Pancreas (tissue), 10 donors: ENCODE measurements around the gene AKT1. TPM values are rescaled to one million over a fixed set of nuclear protein-coding genes. Genes with fewer than 3 reads are reported as not detected.

Experiments
- ATAC-seq, 4 donors: fragments of 200-7000 bp; cut with Tn5 transposase; one replicate each; pipeline versions ENCODE4 v1.8.0 to v1.9.1; 2020; ENCODE audit warnings: mild to moderate bottlenecking in 4 of 4, moderate library complexity in 4 of 4
- DNase-seq, 6 donors: peaks; one replicate each; pipeline ENCODE4 v3.0.0-alpha.2; 2020
- FAIRE-seq: peaks from 2 replicates; lab custom pipeline; 2012; peaks lifted over from hg19 to GRCh38; lab: Jason Lieb, UNC
- H3K27ac ChIP-seq, 4 donors: fragments of 200-600 bp; sonication (generic); 1 replicate in 3 of 4; 2 replicates in 1 of 4; pipeline versions ENCODE4 v1.5.0 to v1.8.0; 2020
- H3K27me3 ChIP-seq, 4 donors: fragments of 200-600 bp; one replicate each; pipeline ENCODE4 v1.8.0; 2021
- H3K36me3 ChIP-seq, 3 donors: fragments of 200-600 bp; sonication (generic) in 1 of 3; one replicate each; pipeline versions ENCODE4 v1.5.0 to v1.8.0; 2020 to 2021
- H3K4me1 ChIP-seq, 3 donors: fragments of 200-600 bp; one replicate each; pipeline ENCODE4 v1.8.0; 2021
- H3K4me3 ChIP-seq, 4 donors: fragments of 200-600 bp; sonication (generic) in 2 of 4; one replicate each; pipeline versions ENCODE4 v1.5.0 to v1.8.0; 2020 to 2021
- H3K9me3 ChIP-seq, 4 donors: fragments of 200-600 bp; one replicate each; pipeline ENCODE4 v1.8.0; 2021
- whole genome bisulfite sequencing, 2 donors: extraction: QIAGEN DNeasy Blood & Tissue Kit; methylation state at CpG; one replicate each; pipeline ENCODE4 v1.1.7; 2013; 5-methylcytosine and 5-hydroxymethylcytosine counted together
- intact Hi-C, 3 donors: fragments of 100-400 bp; cut with DNase I; formaldehyde crosslinking; loops; one replicate each; pipeline versions ENCODE4 v1.11.1 to v1.14.2; 2022
- polyA plus RNA-seq, 2 donors: library from polyadenylated mRNA; stranded (reverse); fragments of 200-250 nt; gene quantifications; one replicate each; pipeline ENCODE4 v1.2.3, GENCODE V29; 2013
- total RNA-seq, 6 donors: library from RNA; stranded (reverse); fragmentation: NEBNext Ultra II Directional in 4 of 6; extraction: Animal tissue kit (Norgen Biotek cat#: 25700) in 4 of 6; gene quantifications; one replicate each; pipeline versions ENCODE4 v1.2.1 to v1.2.4, GENCODE V29; 2021 to 2023
- TF ChIP-seq, protein P1 (sequence below), 4 donors: fragments of 200-600 bp; sonication (generic) in 3 of 4; IDR thresholded peaks; one replicate each; pipeline versions ENCODE4 v1.5.0 to v1.8.0; 2021; ENCODE audit warnings: antibody characterized with exemption in 4 of 4
- donor health status: healthy with polysubstance abuse.
- donor health status: DM: no; HTN: no; CAD: no; lungs with moderate emphysema.
- donor health status: DM: no; HTN: no; CAD: no.
- donor health status: control.
- donor health status: control.
- donor health status: Bipolar disorder and iron deficiency.
- donor health status: DM: yes; HTN: yes; CAD: no.
- donor health status: DM: no; HTN: no; CAD: no.
- donor health status: DM: no; HTN: no; CAD: no.
- donor health status: DM: yes; HTN: yes; CAD: no.

The AKT1 gene
- total and polyA plus RNA-seq, 8 donors: 70.0 to 106 (median 84.6) TPM

DNA sequence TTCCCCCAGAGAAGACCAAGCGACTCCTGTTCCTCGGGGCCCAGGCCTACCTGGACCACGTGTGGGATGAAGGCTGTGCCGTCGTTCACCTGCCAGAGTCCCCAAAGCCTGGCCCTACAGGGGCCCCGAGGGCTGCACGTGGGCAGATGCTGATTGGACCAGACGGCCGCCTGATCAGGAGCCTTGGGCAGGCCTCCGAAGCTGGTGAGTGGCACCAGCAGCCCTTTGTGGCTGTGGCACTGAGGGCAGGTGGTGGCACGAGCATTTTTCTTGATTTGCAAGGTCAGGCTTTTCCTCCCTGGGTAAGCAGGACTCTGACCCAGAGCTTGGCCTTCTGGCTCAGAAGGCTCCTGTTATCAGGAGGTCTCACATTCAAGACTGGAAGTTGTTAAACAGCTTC lies 39.9 kb downstream of the AKT1 start:
- TF ChIP-seq, protein P1, sequence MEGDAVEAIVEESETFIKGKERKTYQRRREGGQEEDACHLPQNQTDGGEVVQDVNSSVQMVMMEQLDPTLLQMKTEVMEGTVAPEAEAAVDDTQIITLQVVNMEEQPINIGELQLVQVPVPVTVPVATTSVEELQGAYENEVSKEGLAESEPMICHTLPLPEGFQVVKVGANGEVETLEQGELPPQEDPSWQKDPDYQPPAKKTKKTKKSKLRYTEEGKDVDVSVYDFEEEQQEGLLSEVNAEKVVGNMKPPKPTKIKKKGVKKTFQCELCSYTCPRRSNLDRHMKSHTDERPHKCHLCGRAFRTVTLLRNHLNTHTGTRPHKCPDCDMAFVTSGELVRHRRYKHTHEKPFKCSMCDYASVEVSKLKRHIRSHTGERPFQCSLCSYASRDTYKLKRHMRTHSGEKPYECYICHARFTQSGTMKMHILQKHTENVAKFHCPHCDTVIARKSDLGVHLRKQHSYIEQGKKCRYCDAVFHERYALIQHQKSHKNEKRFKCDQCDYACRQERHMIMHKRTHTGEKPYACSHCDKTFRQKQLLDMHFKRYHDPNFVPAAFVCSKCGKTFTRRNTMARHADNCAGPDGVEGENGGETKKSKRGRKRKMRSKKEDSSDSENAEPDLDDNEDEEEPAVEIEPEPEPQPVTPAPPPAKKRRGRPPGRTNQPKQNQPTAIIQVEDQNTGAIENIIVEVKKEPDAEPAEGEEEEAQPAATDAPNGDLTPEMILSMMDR (IDR thresholded peaks at IDR 0.05): no peak
- DNase-seq (peak in 5 of 6 donors; percentile 68 to 83 (median 76)), ATAC-seq (peak in 3 of 4 donors; percentile 6 to 38 (median 14)), FAIRE-seq (no peak)
- Histone ChIP-seq H3K4me1 (peaks cover 17 to 30% (median 22%) of the 10 kb centered on the region in 3 donors), H3K9me3 (no peaks in the 10 kb centered on the region), H3K27ac (peak overlapping the region in 3 of 4 donors; percentile 22 to 48 (median 33)), H3K27me3 (no peaks in the 10 kb centered on the region), H3K4me3 (no peak overlapping the region), H3K36me3 (peaks cover 0 to 14% (median 0%) of the 10 kb centered on the region in 3 donors)
- 32 to 39% methylated on average over 11 of the region's 11 CpGs for WGBS, 2 donors
- intact Hi-C loops: no loop called here

DNA sequence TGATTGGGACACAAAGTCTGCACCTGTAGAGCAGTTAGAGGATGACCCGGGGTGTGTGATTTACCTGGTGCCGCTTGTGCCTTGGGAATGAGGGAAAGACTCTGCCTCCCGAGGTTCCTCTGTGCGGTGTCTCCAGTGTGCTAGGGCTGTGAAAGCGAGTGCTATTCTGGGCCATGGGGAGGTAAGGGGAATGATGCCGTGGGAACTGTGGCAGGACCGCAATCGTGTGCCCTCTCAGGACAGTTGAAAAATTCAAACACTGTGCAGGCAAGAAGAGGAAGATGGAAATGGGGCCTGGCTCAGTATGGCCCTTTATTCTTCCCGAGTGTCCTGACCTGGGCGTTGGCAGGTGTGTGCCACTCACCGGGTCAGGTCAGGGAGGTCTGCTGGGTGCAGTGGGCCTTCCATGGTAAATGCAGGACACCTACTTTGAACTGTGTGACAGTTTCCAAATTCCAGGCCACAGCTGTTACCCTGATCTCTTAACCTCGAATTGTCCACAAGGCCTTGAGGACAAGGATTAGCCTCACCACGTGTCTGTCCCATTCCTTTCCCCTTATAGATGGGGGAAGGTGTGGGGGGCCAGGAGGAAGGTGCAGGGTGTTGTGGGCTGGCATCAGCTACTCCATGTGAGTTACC lies 41.2 kb downstream of the AKT1 start:
- ATAC-seq: no peak
- FAIRE-seq: no peak
- H3K4me1 ChIP-seq: peaks cover 17 to 30% (median 22%) of the 10 kb centered on the region in 3 donors
- peak in 2 of 6 donors; percentile 20 to 25 for DNase-seq
- peak overlapping the region in 1 of 4 donors; percentile 81 for H3K27ac ChIP-seq
- H3K9me3 ChIP-seq: no peaks in the 10 kb centered on the region
- H3K27me3 ChIP-seq: no peaks in the 10 kb centered on the region
- TF ChIP-seq, protein P1 (IDR thresholded peaks at IDR 0.05): no peak
- intact Hi-C loops: no loop called here
- 16% methylated on average over 13 of the region's 13 CpGs for WGBS, 2 donors
- H3K4me3 ChIP-seq: peak overlapping the region; percentile 87 to 99 (median 94)
- peaks cover 0 to 8% (median 0%) of the 10 kb centered on the region in 3 donors for H3K36me3 ChIP-seq

DNA sequence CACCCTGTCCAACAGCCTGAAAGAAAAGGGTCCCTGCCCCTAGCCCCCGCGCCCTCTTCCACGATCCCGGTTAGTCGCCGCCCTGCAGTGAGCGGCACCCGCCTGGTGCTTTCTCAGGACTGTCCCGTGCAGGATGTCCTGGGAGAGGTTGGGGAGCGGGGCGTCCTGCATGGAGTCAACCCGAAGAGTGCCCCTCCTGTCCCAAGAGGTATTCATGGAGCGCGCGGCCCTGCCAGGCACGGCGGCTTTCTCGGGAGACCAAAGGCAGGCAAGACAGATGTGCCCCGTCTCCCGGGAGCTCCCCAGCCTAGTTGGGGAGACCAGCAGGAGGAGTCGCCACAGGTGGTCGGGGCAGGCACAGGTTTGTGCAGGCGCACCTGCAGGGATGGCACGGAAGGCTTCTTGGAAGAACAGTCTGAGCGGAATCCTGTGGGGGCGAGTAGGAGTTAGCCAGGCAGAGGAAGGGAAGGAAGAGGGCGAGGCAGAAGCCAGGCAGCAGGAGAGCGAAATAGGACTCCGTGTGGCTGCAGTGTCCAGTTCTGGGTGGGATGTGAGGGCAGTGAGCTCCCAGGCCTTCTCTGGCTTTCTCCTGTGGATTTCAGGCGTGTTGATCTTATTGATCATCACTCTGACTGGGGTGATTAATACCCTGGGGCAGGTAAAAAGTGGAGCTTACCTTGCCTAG lies 41.9 kb downstream of the AKT1 start:
- DNase-seq (peak in 3 of 6 donors; percentile 52 to 87 (median 68)), FAIRE-seq (no peak), ATAC-seq (peak in 2 of 4 donors; percentile 3 to 6)
- TF ChIP-seq, protein P1 (IDR thresholded peaks at IDR 0.05): no peak
- peaks cover 0 to 8% (median 0%) of the 10 kb centered on the region in 3 donors for H3K36me3 ChIP-seq
- H3K4me3 ChIP-seq: peak overlapping the region; percentile 87 to 99 (median 94)
- 1% methylated on average over 29 to 30 of the region's 30 CpGs for WGBS, 2 donors
- H3K9me3 ChIP-seq: no peaks in the 10 kb centered on the region
- H3K27me3 ChIP-seq: no peaks in the 10 kb centered on the region
- peak overlapping the region; percentile 69 to 94 (median 83) for H3K27ac ChIP-seq
- peaks cover 17 to 30% (median 22%) of the 10 kb centered on the region in 3 donors for H3K4me1 ChIP-seq
- intact Hi-C loops: no loop called here

DNA sequence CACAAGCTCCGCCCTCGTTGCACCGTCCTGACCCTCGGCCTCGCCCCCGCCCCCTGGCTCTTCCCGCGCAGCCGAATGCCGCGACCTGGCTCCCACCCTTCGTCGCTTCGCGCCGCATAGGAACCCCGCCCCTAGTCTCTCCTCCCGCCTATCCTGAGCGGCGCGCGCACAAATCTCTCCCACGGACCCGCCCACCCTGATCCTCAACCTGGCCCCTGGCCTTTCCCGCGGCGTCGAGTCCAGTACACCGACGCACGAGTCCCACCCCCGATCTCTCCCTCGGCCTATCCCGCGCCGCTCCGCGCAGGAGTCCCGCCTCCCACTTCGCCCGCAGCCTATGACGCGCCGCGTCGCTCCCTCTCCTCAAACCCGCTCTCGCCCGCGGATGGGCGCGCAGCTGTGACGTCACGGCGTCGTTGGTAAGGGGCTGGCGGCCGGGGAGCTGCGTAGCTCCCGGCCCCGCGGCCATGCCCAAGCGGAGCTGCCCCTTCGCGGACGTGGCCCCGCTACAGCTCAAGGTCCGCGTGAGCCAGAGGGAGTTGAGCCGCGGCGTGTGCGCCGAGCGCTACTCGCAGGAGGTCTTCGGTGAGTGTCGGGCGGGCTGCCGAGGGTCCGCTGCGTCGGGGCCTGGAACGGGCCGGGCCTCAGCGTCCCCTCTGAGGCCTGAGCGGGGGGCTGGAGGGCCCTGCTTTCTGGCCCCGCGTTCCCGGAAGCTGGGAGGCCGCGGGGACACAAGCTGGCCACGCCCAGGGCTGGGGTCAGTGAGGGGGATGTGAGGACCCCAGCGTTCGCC lies 42.6 kb downstream of the AKT1 start, which contains the start of gene SIVA1:
SIVA1 (plus strand) TSS at position 413 of the 793 bp plus-strand sequence; CDS start at position 468, 55 bp downstream.
- TF ChIP-seq, protein P1 (IDR thresholded peaks at IDR 0.05): no peak
- Histone ChIP-seq H3K36me3 (peaks cover 0 to 6% (median 0%) of the 10 kb centered on the region in 3 donors), H3K4me1 (peaks cover 17 to 28% (median 22%) of the 10 kb centered on the region in 3 donors), H3K27ac (peak within 1 kb of the TSS; percentile 70 to 94 (median 83)), H3K9me3 (no peaks in the 10 kb centered on the region), H3K4me3 (peak within 1 kb of the TSS; percentile 87 to 99 (median 94)), H3K27me3 (no peaks in the 10 kb centered on the region)
- WGBS, 2 donors: 0% methylated on average over 86 to 95 of the region's 95 CpGs
- ATAC-seq (peak; percentile 89 to 95 (median 90)), FAIRE-seq (no peak), DNase-seq (peak; percentile 99 to 100 (median 100))
- intact Hi-C loops: no loop called here
